CD4-positive, alpha-beta T cell treated with Interleukin-4 for 4 hours (primary cell): ENCODE results near the gene KRTAP22-2.

Experiments used
- DNase-seq: peaks from one replicate; pipeline ENCODE4 v3.0.0-alpha.2; 2020

Gene KRTAP22-2

DNA sequence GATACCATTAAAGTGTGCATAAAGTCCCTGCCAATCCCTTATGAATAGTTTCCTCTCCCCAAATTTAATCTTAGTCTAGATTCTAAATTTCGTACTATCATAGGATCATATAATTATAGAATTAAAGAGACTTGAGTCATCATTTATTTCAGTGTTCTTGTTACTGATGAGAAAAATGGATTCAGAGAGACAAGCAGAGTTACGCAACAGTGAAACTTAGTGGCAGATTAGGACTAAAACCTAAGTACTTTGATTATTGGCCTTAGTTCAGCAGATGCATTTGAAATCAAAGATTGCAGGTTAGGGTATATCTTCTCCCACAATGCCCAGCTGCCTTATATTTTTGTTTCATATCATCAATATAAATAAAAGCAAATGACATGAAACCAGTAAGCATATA is 28.2 kb downstream of the KRTAP22-2 start:
- DNase-seq: no peak

- no peak for DNase-seq
These were observed 28.8 kb downstream of the KRTAP22-2 start, which contains the start of gene KRTAP19-7 for GRCh38 chr21:30561264-30561895. KRTAP19-7 (minus strand) TSS chr21:30561314; CDS start chr21:30561289, 25 bp downstream.

DNA sequence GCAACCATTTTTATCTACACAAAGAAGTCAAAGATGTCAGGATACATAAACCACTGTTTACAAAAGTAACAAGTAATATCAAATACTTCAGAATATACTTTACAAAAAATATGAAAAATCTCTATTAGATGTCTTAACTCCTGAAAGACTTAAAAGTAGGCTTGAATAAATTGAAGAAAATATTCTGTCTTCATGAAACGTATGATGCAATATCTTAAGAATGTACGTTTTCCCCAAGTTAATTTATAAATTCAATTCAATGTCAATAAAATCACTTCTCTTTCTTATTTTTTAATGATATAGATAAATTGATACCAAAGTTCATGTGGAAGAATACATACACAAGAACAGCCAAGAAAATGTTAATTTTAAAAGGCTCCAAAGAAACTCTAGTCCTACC is 35.1 kb downstream of the KRTAP22-2 start:
- no peak for DNase-seq

GRCh38 chr21:30552782-30553181 is 37.4 kb downstream of the KRTAP22-2 start:
- DNase-seq: no peak

DNA sequence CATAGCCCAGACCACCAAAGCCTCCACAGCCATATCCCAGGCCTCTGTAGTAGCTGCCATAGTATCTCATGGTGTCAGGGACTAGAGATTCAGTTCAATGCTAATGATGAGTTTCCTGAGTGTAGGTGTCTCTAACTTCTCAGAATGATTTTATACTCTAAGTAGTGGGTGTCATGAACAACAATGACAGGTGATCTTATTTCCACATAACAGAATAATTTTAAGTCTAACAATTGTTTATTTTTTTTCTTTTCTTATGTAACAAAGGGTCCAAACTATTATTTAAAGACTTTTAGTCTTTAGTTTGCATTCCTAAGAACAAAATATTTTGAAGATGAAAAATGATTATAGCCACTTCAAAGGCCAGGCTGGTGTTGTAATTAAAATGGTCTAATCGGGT is 48.4 kb downstream of the KRTAP22-2 start, which contains the start of gene KRTAP19-6:
TSS of gene KRTAP19-6 (minus strand) at position 101 of the 400 bp plus-strand sequence. CDS start at position 70, 31 bp downstream.
- no peak for DNase-seq
